GM12865 (cell line): Measurements from ENCODE around the gene ZNF496.

Experiments
- DNase-seq: peaks from one replicate; pipeline ENCODE4 v3.0.0; 2010; ENCODE audit warnings: low read depth
- H3K4me3 ChIP-seq: 2 replicates; pipeline ENCODE4 v1.5.1; 2011; ENCODE audit warnings: mild to moderate bottlenecking, low read depth, low read length, control low read depth
- TF ChIP-seq, protein P1 (sequence below): IDR thresholded peaks from 2 replicates; pipeline ENCODE4 v1.5.1; 2011; ENCODE audit warnings: low read length, control low read depth, low read depth, inconsistent platforms; ENCODE audit not compliant: insufficient read depth; ENCODE audit errors: missing control alignments

The ZNF496 gene

GRCh38 chr1:247332623-247333361 lies 1.1 kb upstream of the ZNF496 start:
- H3K4me3 ChIP-seq = peak overlapping the region; percentile 89
- TF ChIP-seq, protein P1, sequence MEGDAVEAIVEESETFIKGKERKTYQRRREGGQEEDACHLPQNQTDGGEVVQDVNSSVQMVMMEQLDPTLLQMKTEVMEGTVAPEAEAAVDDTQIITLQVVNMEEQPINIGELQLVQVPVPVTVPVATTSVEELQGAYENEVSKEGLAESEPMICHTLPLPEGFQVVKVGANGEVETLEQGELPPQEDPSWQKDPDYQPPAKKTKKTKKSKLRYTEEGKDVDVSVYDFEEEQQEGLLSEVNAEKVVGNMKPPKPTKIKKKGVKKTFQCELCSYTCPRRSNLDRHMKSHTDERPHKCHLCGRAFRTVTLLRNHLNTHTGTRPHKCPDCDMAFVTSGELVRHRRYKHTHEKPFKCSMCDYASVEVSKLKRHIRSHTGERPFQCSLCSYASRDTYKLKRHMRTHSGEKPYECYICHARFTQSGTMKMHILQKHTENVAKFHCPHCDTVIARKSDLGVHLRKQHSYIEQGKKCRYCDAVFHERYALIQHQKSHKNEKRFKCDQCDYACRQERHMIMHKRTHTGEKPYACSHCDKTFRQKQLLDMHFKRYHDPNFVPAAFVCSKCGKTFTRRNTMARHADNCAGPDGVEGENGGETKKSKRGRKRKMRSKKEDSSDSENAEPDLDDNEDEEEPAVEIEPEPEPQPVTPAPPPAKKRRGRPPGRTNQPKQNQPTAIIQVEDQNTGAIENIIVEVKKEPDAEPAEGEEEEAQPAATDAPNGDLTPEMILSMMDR = no peak
- DNase-seq = no peak

GRCh38 chr1:247332215-247332622 lies 552 bp upstream of the ZNF496 start:
- TF ChIP-seq, protein P1 = no peak
- DNase-seq = peak; percentile 79
- peak overlapping the region; percentile 89 for H3K4me3 ChIP-seq

DNA sequence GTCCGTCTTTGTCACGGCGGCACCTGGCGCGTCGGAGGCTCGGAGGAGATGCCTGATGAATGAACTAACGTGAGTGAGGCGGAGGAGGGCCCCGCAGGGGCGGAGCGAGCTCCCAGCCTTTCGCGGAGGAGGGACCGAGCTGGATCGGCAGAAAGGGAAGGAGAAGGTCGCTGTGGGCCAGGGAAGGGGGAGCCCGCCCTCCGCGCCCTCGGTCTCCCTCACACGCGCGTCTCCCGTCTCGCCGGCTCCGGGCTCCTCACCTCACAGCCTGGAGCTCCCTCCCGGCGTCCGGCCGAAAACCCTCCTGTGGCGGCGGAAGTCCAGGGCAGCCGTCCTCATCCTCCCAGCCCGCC lies 519 bp downstream of the ZNF496 start:
- TF ChIP-seq, protein P1 = no peak
- H3K4me3 ChIP-seq = peak overlapping the region; percentile 89
- DNase-seq = peak; percentile 79

DNA sequence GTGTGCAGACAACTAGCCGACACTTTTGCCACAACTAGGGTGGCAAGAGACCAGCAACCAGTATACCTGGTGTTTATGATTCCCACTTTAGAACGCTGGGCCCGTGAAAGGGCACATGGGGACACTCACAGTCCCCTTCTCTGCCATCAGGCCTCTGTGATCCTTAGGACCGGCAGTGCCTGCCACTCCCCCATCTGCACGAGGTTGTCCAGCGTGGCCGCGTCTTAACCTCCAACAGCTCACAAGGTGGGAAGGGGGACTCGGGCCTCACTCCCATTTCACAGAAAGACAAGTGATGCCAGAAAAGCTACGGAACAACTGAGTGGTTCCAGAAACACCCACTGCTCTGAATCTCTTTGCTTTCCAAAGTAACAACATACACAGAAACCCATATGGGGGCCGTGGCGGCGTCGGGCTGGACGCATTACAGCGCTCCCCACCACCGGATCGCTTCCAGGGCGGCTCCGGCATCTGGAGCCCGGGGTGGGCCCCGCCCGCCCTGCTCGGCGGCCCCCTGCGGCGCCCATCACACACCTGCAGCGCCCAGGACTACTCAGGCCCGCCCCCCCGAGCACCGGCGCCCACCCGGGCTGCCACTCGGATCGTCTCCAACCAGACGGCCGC lies 1.0 kb downstream of the ZNF496 start:
- no peak for DNase-seq
- TF ChIP-seq, protein P1 = no peak
- peak overlapping the region; percentile 89 for H3K4me3 ChIP-seq

GRCh38 chr1:247329097-247329617 lies 2.5 kb downstream of the ZNF496 start:
- no peak for DNase-seq
- TF ChIP-seq, protein P1 = no peak

DNA sequence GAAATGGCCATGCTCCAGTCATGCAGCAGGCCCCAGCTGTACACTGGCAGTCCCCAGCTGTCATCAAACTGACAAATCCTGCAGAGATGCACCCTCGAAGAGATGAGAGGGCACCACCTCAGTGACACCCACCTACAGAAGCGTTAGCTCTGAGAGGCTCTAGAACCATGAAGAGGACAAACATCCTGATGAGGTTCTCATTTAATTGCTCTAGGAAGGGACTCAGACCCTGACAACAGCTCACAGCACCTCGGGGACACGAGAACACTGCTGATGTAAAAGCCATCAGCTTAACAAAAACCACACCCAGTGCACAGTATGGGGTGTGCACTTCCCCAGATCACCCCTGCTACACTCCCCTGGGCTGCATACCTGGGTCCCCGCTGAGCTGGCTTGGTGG lies 3.4 kb downstream of the ZNF496 start:
- TF ChIP-seq, protein P1 = no peak
- no peak for DNase-seq
- no peak overlapping the region for H3K4me3 ChIP-seq

More at GRCh38 chr1:247329097-247329617, 2.5 kb downstream of the ZNF496 start:
- H3K4me3 ChIP-seq = no peak overlapping the region
